ENCODE data around the gene NUDT14.

DNA sequence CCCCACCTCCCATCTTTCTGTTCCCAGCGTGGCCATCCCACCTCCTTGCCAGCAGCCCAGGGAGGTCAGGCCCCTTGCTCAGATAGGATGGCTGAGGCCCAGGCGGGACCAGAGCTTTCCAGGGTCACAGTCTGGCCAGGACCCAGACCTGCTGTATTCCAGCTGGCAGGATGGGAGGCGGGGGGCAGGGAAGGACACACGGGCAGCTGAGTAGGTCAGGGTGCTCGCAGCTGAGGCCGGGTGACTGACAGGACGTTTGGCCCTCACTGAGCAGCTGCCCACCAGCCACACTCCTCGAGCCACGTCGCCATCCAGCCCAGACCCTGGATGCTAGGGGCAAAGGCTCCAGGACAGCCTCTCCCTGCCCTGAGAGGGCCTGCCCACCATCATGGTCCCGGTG is 4.0 kb downstream of the NUDT14 start:
- TF ChIP-seq CTCF (IDR thresholded peaks at IDR 0.05) (no peak), POLR2A (IDR thresholded peaks at IDR 0.05) (no peak), POLR2AphosphoS5 (IDR thresholded peaks at IDR 0.05) (no peak)
